Measurements from ENCODE around the gene FABP3. TPM values are rescaled to one million over a fixed set of nuclear protein-coding genes. Genes with fewer than 3 reads are reported as not detected.

FABP3 gene
- polyA plus RNA-seq, 3 donors: not detected

DNA sequence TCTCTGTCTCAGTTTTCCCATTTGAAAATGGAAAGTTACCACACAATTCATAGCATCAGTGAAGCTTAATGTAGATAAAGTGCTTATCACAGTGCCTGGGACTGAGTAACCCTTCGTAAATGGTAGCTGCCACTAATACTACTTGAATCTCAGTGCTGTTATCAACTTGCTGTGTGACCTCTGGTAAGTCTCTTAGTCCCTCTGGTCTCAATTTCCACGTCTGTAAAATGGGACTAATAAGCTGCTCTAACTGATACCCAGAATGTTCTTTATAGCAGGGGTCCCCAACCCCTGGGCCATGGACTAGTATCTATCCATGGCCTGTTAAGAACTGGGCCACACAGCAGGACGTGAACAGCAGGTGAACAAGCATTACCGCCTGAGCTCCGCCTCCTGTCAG is 47.8 kb upstream of the FABP3 start:
- Histone ChIP-seq H3K79me2 (ENCODE audit: insufficient read depth, low read length) (no peaks in the 10 kb centered on the region), H3K9ac (ENCODE audit: insufficient read depth, low read length, poor library complexity, severe bottlenecking) (no peak overlapping the region), H3K4me3 (replicated peaks in 1 of 3; ENCODE audit: low read depth in 2 of 3, low read length in 3 of 3) (no peak overlapping the region), H3K9me3 (replicated peaks in 1 of 2; ENCODE audit: control insufficient read depth in 1 of 2, insufficient read depth in 1 of 2, low read length in 2 of 2) (no peaks in the 10 kb centered on the region), H2AFZ (ENCODE audit: insufficient read depth, low read depth, low read length, poor library complexity, severe bottlenecking) (no peak overlapping the region), H4K20me1 (ENCODE audit: insufficient read depth, low read length) (no peaks in the 10 kb centered on the region), H3K27ac (ENCODE audit: low read depth in 1 of 2, low read length in 2 of 2) (no peak overlapping the region), H3K36me3 (replicated peaks in 1 of 2; ENCODE audit: control insufficient read depth in 1 of 2, insufficient read depth in 2 of 2, low read length in 2 of 2) (no peaks in the 10 kb centered on the region), H3K27me3 (ENCODE audit: control insufficient read depth in 2 of 2, insufficient read depth in 2 of 2, low read length in 2 of 2) (no peaks in the 10 kb centered on the region), H3K4me1 (ENCODE audit: control insufficient read depth in 1 of 2, insufficient read depth in 2 of 2, low read length in 2 of 2) (peaks cover 0 to 4% of the 10 kb centered on the region in 2 donors), H3K4me2 (replicated peaks; ENCODE audit: extremely low read depth, low read length, poor library complexity, severe bottlenecking) (no peak overlapping the region)
- Mint-ChIP-seq H3K4me1 (peaks cover 11% of the 10 kb centered on the region), H3K9me3 (peaks cover 0 to 2% (median 0%) of the 10 kb centered on the region in 7 donors), H3K4me3 (no peak overlapping the region), H3K27me3 (ENCODE audit: low read depth in 3 of 3) (peaks cover 10 to 25% (median 20%) of the 10 kb centered on the region in 3 donors), H3K27ac (no peak overlapping the region), H3K36me3 (no peaks in the 10 kb centered on the region)
- intact Hi-C loops (cut with micrococcal nuclease): loop anchor here in 1 of 2 donors (10.0 kb wide), 1 partner anchor 124 kb away; no protein-coding TSS in a partner anchor
- no peak for DNase-seq
- TF ChIP-seq, protein P1, sequence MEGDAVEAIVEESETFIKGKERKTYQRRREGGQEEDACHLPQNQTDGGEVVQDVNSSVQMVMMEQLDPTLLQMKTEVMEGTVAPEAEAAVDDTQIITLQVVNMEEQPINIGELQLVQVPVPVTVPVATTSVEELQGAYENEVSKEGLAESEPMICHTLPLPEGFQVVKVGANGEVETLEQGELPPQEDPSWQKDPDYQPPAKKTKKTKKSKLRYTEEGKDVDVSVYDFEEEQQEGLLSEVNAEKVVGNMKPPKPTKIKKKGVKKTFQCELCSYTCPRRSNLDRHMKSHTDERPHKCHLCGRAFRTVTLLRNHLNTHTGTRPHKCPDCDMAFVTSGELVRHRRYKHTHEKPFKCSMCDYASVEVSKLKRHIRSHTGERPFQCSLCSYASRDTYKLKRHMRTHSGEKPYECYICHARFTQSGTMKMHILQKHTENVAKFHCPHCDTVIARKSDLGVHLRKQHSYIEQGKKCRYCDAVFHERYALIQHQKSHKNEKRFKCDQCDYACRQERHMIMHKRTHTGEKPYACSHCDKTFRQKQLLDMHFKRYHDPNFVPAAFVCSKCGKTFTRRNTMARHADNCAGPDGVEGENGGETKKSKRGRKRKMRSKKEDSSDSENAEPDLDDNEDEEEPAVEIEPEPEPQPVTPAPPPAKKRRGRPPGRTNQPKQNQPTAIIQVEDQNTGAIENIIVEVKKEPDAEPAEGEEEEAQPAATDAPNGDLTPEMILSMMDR (IDR thresholded peaks at IDR 0.05): no peak
- WGBS (ENCODE audit: insufficient coverage): 87% methylated on average over 5 of the region's 5 CpGs

DNA sequence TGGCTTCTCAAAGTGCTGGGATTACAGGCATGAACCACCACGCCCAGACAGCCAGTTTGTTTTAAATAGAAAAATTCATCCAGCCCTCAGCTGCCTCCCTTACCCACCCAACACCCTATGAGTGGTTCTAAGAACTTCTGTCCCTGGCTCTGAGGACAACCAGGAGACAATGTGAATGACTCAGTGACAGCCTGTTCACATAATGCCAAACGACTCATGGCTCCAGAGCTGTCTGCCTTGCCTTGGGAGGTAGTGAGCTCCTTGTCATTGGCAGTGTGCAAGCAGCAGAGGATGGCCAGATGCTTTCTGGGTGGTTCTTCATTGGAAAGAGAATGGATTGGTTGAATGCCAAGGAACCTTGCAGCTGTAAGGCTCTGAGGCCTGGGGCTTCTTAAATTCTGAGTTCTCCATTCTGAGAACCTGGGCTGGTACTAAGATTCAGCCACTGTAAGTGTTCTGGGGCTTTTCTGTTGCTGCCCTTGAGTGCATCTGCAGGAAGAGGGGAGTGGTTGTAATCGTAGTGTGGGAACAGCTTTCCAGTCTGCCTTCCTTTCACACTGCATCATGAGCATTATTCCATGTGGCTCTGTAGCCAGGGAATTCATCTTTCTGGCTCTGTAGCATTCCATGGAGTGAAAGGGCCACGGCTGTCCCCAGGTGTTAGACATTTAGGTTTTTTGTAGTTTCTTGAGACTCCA is 45.9 kb upstream of the FABP3 start:
- Histone ChIP-seq H3K27me3 (ENCODE audit: control insufficient read depth in 2 of 2, insufficient read depth in 2 of 2, low read length in 2 of 2) (peaks cover 10 to 17% of the 10 kb centered on the region in 2 donors), H2AFZ (ENCODE audit: insufficient read depth, low read depth, low read length, poor library complexity, severe bottlenecking) (no peak overlapping the region), H3K4me1 (ENCODE audit: control insufficient read depth in 1 of 2, insufficient read depth in 2 of 2, low read length in 2 of 2) (peaks cover 5 to 10% of the 10 kb centered on the region in 2 donors), H3K4me3 (replicated peaks in 1 of 3; ENCODE audit: low read depth in 2 of 3, low read length in 3 of 3) (no peak overlapping the region), H3K27ac (ENCODE audit: low read depth in 1 of 2, low read length in 2 of 2) (no peak overlapping the region), H3K4me2 (replicated peaks; ENCODE audit: extremely low read depth, low read length, poor library complexity, severe bottlenecking) (no peak overlapping the region), H3K79me2 (ENCODE audit: insufficient read depth, low read length) (no peaks in the 10 kb centered on the region), H3K9ac (ENCODE audit: insufficient read depth, low read length, poor library complexity, severe bottlenecking) (no peak overlapping the region), H4K20me1 (ENCODE audit: insufficient read depth, low read length) (peaks cover 9% of the 10 kb centered on the region), H3K9me3 (replicated peaks in 1 of 2; ENCODE audit: control insufficient read depth in 1 of 2, insufficient read depth in 1 of 2, low read length in 2 of 2) (no peaks in the 10 kb centered on the region), H3K36me3 (replicated peaks in 1 of 2; ENCODE audit: control insufficient read depth in 1 of 2, insufficient read depth in 2 of 2, low read length in 2 of 2) (no peaks in the 10 kb centered on the region)
- 86% methylated on average over 1 of the region's 4 CpGs for WGBS (ENCODE audit: insufficient coverage)
- H3K4me1 Mint-ChIP-seq: peaks cover 18% of the 10 kb centered on the region
- peak; percentile 13 to 53 (median 34) for DNase-seq
- intact Hi-C loops (cut with micrococcal nuclease): loop anchor here in 1 of 2 donors (10.0 kb wide), 1 partner anchor 234 kb away; no protein-coding TSS in a partner anchor
- peaks cover 0 to 5% of the 10 kb centered on the region in 2 donors for H3K36me3 Mint-ChIP-seq
- H3K27me3 Mint-ChIP-seq (ENCODE audit: low read depth in 3 of 3): peaks cover 27 to 39% (median 39%) of the 10 kb centered on the region in 3 donors
- no peak overlapping the region for H3K4me3 Mint-ChIP-seq
- TF ChIP-seq, protein P1 (IDR thresholded peaks at IDR 0.05): no peak
- peak overlapping the region in 1 of 7 donors; percentile 67 for H3K27ac Mint-ChIP-seq
- H3K9me3 Mint-ChIP-seq: peaks cover 0 to 4% (median 0%) of the 10 kb centered on the region in 7 donors
